Inflammatory macrophage treated with lipopolysaccharide for 4 hours (primary cell): ENCODE measurements around the gene INTS12.
A peak's percentile ranks its signal among the peaks of the same experiment; 100 is the strongest.

Experiments
- DNase-seq: peaks from one replicate; pipeline ENCODE4 v3.0.0-alpha.2; 2020

Gene INTS12

GRCh38 chr4:105683038-105683437, 25.5 kb downstream of the INTS12 start:
- DNase-seq: no peak

- DNase-seq: no peak
Measured at GRCh38 chr4:105679186-105679585, 29.3 kb downstream of the INTS12 start.

DNA sequence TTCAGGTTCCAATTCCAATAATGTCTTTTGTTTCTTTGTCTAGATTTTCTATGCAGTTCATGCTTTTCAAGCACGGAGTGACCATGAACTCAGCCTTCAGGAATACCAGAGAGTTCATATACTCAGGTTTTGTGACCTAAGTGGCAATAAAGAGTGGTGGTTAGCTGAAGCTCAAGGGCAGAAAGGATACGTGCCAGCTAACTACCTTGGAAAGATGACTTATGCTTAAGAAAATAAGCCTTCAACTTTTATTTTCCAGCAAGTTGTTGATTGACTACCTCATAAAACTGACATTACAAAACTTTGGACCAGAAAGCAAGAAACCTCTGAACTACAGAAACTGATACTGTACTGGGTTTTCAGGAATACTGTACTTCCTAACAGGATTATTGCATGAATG, 30.8 kb downstream of the INTS12 start:
- no peak for DNase-seq

DNA sequence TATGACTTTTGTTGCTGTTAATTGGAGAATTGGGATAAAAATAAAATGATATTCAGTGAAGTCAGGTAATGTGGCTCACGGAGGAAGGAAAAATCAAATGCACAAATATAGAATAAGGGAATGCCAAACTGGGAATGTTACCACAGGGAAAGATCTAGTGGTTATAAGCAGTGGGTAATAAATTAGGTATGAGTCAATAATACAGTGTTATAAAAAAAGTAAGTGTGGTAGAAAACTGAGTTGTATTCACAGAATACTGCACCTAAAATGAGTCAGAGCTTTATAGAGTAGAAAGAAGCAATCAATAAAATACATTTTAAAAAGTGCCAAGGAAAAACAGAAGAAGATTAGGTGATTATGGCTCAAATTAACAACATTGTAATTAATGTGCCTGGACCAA, 34.5 kb downstream of the INTS12 start:
- DNase-seq: no peak

- DNase-seq: no peak
Measured at GRCh38 chr4:105671301-105671700, 37.2 kb downstream of the INTS12 start.

DNA sequence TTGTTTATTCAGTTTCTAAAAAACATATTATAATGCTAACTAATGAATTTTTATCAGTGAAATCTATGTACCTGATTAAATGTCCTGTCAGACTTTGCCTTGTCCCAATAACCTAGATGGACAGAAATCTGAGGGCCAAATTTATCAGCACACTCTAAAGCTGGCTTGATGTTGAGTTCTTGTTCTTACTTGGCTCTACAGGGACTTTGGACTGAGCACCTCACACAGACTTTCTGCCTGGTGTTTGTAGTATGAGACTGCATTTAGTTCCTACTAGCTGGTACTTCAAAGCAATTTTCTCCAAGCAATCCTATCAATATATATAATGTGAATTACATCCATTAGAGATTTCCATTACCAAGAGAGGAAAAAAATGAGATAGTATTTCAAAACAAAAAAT, 37.8 kb downstream of the INTS12 start:
- no peak for DNase-seq

DNA sequence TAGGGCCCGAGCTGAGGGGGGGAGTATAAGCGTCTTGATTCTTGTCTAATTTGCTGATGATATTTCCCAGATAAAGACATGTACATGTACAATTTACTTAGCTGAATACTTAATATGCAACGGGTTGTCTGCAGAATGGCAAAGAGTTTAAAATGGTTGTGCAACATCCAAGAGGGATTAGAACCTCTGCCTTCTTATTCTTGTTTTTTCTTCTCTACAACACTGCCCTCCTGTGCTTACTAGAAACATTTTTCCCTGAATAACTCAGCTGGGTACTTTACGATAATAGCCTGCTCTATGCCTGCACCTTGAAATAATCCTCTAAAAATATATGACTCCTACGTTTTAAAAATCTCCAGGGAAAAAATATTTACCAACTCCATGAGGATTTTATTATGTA, 41.8 kb downstream of the INTS12 start:
- DNase-seq: peak; percentile 3

DNA sequence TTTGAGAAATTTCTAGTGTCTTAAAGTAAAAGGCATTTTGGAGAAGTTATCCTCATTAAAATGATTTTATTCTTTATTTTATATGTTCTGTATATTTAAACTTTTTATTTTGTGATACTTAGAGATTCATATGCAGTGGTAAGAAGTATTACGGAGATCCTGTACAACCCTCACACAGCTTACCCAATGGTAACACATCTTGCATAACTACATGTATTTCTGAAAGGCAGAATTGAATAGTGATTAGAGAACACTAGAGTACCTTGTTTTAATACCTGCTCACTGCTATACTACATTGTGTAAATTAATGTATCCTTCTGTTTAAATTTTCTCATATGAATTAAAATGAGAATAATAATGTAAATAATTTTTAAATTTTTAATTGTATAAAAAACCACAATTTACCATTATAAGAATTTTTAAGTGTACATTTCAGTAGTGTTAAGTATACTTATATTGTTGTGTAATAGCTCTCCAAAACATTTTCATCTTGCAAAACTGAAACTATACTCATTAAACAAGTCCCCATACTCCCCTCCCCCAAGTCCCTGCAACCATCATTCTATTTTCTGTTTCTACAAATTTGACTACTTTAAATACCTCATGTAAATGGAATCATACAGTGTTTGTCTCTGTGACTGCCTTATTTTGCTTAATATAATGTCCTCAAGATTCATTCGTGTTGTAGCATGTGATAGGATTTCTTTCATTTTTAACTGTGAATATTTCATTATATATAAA, 45.4 kb downstream of the INTS12 start:
- DNase-seq: no peak

- DNase-seq: no peak
Measured at GRCh38 chr4:105661028-105661427, 47.5 kb downstream of the INTS12 start.

GRCh38 chr4:105659190-105659589, 49.3 kb downstream of the INTS12 start:
- DNase-seq: no peak

GRCh38 chr4:105657117-105657765, 51.2 kb downstream of the INTS12 start:
- DNase-seq: no peak

DNA sequence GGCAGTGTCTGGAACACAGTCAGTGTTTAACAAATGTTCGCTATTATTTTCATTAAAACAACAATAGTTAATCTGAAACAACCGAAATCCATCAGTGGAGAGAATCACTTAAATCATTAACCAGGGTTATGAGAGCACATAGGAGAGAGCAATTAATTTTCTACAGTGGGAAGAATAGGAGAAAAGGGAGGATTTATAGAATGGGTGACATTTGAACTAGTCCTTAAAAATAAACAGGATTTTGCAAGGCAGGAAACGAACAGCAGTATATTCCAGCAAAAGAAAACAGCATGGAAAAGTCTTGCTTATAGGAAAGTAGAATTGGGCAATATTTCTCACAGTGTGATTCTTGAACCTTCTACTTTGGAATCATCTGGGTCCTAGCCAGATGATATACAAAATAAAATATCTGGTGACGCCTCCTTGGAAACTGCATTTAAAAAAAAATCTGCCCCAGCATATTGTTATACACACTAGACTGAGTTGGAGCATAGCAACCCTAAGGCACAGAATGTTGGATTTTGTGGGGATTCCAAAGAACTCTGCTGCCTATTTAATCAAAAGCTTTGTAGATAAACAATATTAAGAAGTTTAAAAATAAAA, 56.1 kb downstream of the INTS12 start:
- DNase-seq: no peak

DNA sequence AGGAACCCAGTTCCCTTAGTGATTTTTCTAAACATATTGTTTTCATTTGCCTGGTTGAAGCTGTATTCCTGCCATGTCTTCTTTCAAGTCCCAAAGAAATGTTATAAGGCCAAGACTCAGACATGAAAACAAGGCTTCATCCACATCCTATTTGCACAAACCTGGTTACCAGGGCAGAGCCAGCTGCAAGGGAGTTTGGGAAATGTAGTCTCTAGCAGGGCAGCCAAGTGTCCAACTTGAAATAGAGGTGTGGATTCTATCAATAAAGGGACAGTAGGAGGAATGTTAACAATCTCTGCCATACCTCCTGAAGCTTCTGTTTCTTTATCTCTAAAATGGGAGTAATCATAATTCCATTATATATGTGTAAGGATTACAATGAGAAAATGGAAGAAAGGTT, 56.6 kb downstream of the INTS12 start:
- no peak for DNase-seq

DNA sequence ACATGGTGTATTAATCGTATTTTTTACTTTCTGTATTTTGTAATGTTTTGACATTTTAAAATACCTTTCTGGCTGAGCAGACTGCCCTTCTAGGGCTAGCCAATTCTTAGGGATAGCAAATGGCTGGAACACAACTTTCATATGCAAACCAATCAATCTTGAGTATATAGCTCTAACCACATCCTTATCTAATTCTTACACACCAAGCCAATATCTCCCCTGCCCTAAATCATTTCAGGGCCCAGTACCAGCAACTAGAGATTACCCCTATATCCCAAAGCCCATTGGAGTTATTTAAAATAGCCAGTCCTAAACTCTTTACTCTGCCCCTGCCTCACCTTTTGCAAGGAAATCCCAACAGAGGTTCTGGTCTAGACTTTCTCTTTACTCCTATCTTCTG, 58.3 kb downstream of the INTS12 start:
- DNase-seq: no peak

DNA sequence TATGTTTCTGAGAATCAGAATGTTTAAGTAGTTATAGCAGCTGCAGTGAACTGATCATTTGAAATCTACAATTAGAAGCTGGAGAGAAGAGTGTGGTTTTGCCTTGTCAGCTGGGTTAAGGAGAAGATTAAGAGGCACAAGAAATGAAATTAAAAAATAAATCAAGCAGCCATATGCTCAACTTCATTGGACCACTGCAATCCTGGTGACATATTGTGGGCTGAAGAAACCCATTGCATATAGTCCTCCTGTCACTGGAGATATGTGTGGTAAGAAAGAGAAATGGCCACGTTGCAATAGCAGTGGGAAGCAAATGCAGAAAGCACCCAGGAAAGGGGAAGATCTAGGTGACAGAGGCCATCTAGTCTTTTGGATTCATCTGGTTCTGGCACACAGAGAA, 63.0 kb downstream of the INTS12 start:
- DNase-seq: no peak

DNA sequence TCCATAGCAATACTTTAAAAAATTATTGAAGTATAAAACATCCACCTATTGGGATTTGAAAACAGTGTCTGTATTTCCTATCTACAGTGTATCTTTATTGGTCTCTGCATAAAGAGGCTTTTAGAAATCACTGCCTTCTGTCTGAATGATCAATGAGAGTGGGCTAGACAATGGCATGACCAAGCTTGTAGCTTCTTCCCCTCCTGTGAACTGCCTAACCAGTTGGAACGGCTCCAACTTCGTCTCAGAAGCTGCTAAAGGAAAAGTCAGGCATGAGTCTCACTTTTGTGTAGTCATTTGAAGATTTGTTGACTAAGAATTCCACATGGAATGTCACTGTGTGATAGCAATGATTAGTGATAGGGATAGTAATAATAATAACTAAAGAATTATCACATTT, 64.2 kb downstream of the INTS12 start:
- DNase-seq: no peak

GRCh38 chr4:105641845-105642244, 66.6 kb downstream of the INTS12 start:
- DNase-seq: no peak

DNA sequence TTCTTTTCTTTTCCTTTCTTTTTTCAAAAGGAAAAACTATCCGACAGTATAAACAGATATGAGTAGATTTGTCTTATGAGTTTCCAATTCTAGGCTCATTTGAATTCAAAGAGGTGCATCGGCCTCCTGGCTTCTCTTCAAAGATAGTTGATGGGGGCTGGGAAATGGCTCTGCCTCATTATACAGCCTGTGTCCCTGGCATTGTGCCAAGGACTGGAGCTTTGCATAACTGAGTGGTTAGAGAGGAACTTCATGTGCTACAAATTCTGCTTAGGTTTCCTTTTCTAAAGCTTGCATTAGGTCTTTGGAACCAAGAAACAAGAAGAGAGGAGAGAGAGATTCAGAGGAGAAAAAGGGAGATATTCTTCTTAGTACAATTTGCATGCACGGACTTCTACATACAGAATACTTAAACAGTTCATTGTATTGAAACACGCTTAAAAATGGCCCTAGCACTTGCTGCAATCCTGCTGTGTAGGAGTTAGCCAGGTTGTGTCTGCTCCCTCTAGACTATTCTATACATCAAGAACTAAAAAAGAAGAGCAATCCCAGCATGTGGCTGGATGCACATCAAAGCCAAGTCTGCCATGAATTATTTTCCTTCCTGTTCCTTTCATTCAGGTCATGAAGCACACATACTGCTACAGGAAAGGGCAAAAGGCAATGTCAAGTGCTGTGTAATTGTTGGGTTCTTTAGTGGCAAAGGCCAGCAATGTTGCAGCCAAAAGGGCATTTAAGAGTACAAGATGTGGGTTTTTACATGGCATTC, 70.9 kb downstream of the INTS12 start:
- peak; percentile 51 for DNase-seq

GRCh38 chr4:105634402-105635080, 73.9 kb downstream of the INTS12 start:
- no peak for DNase-seq

DNA sequence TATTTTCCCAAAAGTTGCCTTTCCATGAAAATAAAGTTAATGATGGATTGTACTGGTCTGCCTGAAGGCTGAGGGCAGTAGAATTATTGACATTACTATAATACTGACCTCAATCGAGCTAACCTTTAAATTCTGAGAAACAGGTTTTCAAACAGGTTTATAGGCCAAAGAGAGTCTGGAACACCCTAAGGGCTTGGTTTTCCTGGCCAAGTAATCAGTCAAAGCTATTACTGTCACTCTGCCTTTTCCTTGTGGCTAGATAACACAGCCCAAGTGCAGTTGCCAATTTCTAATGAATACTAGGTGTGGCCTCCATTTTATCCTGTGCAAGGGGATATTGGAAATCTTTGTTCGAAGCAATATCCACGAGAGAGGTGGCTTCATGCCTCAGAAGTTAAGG, 75.2 kb downstream of the INTS12 start:
- no peak for DNase-seq
